NK-92 (cell line): ENCODE results near the gene RPS6KB1.
"Not testable (repeated sequence)": the region's sequence is repeated elsewhere in the genome, so short reads cannot be mapped to it uniquely, and the experiment has no call there.

Experiments used
- DNase-seq: peaks from one replicate; lab custom pipeline; 2025; ENCODE audit not compliant: unreplicated experiment; lab: John Stamatoyannopoulos, UW

RPS6KB1 gene

GRCh38 chr17:59870482-59870881 lies 22.4 kb upstream of the RPS6KB1 start:
- no peak for DNase-seq

DNA sequence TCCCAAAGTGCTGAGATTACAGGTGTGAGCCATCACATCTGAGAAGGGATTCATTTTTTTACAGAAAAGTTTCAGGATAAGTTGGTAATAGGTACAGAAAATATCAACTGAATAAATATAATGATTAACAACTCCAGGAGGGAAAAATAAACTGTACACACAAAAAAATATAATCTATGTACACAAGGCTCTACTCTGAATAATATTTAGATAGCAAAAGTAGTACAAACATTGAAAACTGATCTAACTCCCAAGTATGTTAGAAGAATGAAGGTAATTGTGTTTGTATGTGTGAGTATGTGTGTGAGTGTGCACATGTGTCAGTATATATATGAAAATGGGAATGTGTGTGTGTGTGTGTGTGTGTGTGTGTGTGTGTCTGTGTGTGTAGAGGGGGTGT lies 20.6 kb upstream of the RPS6KB1 start:
- no peak for DNase-seq

GRCh38 chr17:59873414-59873813 lies 19.5 kb upstream of the RPS6KB1 start:
- DNase-seq: not testable (repeated sequence)

DNA sequence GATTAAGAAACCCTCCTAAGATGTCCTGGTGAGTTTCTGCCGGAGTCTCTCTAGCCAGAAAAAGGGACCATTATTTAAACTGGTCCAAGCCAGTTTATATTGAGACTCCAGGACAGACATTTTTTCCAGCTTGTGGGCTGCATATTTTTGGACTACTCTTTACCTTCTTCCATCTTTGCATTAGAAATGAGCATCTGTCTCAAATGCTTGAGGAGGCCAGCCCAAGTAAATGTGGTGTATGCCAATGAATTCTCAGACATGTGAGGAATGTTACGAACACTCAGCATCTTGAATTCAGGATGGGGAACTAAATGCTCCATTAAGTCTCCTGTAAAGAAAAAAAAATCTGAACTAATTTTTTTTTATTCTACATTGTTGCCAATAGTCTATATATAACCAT lies 18.5 kb upstream of the RPS6KB1 start:
- no peak for DNase-seq

DNA sequence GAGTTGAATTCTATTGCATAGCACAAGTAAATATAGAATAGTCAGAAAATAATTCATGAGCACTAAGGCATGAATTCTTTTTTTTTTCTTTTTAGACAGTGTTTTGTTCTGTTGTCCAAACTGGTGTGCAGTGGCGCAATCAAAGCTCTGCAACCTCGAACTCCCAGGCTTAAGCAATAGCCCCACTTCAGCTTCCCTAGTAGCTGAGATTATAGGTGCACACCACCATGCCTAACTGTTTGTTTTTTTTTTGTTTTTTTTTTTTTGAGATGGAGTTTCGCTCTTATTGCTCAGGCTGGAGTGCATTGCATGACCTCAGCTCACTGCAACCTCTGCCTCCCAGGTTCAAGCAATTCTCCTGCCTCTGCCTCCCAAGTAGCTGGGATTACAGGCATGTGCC lies 16.8 kb upstream of the RPS6KB1 start:
- no peak for DNase-seq

- DNase-seq: no peak
Observed at GRCh38 chr17:59877965-59878364, 15.0 kb upstream of the RPS6KB1 start.

GRCh38 chr17:59878624-59879023 lies 14.3 kb upstream of the RPS6KB1 start:
- DNase-seq: no peak

DNA sequence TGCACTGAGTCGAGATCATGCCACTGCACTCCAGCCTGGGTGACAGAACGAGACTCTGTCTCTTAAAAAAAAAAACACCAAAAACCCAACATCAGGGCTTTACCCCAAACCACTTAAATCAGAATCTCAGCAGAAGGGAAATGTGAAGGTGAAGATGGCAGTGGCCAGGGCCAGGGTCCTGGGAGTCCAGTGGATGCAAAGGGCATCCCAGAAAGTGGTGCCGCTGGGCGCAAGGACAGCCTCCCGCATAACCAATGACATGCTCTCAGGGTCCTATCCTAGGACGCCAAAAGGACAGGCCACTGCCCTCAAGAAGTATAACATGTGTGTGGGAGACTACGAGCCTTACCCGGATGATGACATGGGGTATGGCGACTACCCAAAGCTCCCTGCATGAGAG lies 8.1 kb upstream of the RPS6KB1 start:
- DNase-seq: no peak

- DNase-seq: no peak
Observed at GRCh38 chr17:59888145-59888750, 4.7 kb upstream of the RPS6KB1 start.

- DNase-seq: no peak
Observed at GRCh38 chr17:59890720-59891119, 2.2 kb upstream of the RPS6KB1 start.

DNA sequence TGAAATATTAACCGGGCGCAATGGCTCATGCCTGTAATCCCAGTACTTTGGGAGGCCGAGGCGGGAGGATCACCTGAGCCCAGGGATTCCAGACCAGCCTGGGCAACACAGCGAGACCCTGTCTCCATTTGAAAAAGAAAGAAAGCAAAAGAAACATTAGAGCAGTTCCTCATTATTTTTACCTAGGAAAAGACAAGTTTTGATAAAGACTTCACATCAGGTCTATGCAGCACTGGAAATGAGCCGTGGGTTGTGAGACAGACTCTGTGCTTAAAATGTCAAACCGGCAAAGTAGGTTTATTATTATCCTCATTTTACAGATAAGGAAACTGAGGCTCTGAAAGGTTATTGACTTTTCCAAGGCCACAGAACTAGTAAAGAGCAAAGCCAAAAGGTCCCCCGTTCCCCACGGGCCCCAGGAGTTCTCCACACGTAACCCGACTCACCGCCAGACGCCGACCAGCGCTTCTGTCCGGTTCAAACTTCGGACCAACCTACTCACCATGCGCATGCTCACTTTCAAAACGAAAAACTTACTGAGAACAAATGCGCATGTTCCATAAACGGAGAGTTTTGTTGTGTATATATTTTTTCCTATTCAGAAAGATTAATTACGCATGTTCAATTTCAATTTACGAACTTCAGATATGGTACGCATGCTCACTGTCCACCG lies 534 bp upstream of the RPS6KB1 start:
- DNase-seq: no peak

- no peak for DNase-seq
Observed at GRCh38 chr17:59893676-59894100, 767 bp downstream of the RPS6KB1 start.

DNA sequence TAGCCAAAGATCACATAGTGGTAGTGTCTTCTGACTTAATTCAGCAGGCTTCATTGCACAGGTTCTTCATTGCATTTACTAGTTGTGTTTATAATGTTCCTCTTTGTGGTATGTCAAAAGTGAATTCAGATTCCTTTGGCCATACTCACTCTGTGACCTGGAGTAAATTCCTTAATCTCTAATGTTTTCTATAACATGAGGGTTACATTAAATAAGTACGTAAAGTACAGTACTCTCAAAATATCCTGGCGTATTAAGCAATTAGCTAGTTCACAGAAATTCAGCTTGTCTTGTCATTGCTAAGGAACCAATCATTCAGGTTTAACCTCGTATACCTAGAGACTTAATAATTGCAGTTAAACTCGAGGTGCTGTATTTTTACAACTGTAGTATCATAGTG lies 4.2 kb downstream of the RPS6KB1 start:
- no peak for DNase-seq

DNA sequence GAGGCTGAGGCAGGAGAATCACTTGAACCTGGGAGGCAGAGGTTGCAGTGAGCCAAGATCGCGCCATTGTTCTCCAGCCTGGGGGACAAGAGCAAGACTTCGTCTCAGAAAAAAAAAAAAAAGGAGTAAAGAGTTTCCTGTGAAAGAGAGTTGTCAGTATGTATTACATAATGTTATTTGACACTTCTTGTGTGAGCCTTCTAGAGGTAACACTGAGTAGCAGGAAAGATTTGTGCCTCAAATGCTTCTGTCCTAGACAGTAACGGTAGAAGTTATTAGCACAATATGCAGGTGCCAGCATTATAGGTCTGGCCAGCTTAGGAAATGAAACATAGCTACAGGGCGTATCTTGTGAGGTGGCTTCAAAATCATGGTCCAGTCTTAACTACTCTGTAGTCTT lies 6.2 kb downstream of the RPS6KB1 start:
- no peak for DNase-seq

DNA sequence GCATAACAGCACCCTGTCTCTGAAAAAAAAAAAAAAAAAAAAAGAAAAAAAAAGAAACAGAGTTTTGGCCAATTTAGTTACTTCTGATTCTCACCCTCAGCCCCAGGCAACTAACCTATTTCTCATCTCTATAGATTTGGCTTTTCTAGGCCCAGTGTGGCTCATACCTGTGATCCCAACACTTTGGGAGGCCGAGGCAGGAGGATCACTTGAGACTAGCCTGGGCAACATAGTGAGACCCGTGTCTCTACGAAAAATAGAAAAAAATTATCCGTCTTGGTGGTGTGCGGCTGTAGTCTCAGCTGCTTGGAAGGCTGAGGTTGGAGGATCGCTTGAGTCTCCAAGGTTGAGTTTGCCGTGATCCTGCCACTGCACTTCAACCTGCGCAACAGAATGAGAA lies 8.7 kb downstream of the RPS6KB1 start:
- DNase-seq: no peak

- no peak for DNase-seq
Observed at GRCh38 chr17:59903455-59903854, 10.5 kb downstream of the RPS6KB1 start.

GRCh38 chr17:59907467-59907866 lies 14.5 kb downstream of the RPS6KB1 start:
- DNase-seq: no peak

DNA sequence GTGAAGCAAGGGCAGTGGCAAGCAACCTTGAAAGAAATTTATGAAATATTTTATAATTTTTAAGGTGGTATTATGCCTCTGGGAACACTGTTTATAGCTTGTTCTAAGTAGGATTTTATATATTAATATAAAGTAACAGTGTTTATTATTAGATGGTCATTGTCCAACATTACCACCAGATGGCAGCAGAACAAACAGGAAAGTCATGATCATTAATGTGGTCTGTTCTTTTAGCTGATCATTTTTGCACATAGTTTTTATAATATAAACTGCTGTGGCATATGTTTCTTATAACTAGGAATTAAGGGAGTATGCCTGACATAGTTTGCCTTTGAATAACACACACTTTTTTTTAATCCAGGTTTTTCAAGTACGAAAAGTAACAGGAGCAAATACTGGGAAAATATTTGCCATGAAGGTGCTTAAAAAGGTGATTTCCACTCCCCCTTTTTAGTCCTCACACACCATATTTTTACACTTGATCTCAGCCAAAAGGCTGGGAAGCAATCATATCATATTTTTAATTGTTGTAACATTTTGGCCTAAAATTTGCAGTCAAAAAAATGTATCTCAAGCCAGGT lies 21.4 kb downstream of the RPS6KB1 start:
- DNase-seq: no peak

- no peak for DNase-seq
Observed at GRCh38 chr17:59916446-59916845, 23.5 kb downstream of the RPS6KB1 start.

GRCh38 chr17:59920637-59921036 lies 27.7 kb downstream of the RPS6KB1 start:
- not testable (repeated sequence) for DNase-seq

DNA sequence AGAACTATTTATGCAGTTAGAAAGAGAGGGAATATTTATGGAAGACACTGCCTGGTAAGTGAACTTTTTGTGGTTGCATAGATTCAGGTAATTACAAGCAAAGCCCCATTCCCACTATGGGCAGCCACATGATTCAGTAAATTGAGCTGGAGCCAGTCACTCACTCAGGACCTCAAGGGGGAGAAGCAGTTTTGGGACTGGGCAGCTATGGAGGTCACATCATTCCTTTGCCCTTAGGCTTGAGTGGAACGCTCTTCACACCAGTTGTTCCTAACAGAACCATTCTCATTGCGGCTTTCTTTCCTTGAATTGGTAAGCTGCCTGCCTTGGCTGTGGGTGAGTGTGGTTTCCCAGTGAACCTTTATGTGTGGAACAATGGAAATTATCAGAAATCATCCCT lies 37.2 kb downstream of the RPS6KB1 start:
- DNase-seq: not testable (repeated sequence)

- not testable (repeated sequence) for DNase-seq
Observed at GRCh38 chr17:59930768-59931167, 37.8 kb downstream of the RPS6KB1 start.

DNA sequence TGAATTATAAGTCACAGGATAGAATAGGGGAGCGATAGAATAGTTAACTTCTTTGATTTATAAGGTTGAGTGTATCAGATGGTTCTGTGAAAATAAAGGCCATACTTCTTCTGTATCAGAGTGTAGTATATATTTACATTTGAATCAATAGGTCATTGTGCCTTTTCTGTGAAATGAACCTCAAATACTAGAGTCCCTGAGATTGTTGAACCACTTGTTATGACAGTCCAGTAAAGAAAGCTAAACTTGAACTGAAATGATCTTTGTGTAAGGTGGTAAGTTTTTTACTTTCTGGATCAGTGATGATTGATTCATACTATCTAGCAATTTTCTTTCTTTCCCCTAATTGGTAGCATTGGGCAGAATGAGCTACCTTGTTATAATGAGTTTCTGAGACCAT lies 40.4 kb downstream of the RPS6KB1 start:
- DNase-seq: not testable (repeated sequence)
